Thoracic aorta (tissue), 2 donors: Measurements from ENCODE around the gene KPTN. TPM values are rescaled to one million over a fixed set of nuclear protein-coding genes. Genes with fewer than 3 reads are reported as not detected.

Experiments
- ATAC-seq: fragments of 150-250 bp; one replicate; pipeline ENCODE4 v1.8.0; 2017; ENCODE audit warnings: low read depth; ENCODE audit not compliant: insufficient number of reproducible peaks, low FRiP score
- DNase-seq: peaks from one replicate; pipeline ENCODE4 v3.0.0-alpha.2; 2020; ENCODE audit warnings: low spot score
- H3K27ac ChIP-seq, 2 donors: fragments of 200-600 bp; sonication (generic); 1 replicate in 1 of 2; 2 replicates in 1 of 2; pipeline ENCODE4 v1.5.1; 2016; ENCODE audit warnings: mild to moderate bottlenecking in 2 of 2, moderate library complexity in 2 of 2
- H3K27me3 ChIP-seq: fragments of 200-600 bp; sonication (generic); replicated peaks from 2 replicates; pipeline ENCODE4 v1.6.0; 2016; ENCODE audit warnings: mild to moderate bottlenecking; ENCODE audit not compliant: insufficient read depth
- H3K36me3 ChIP-seq: fragments of 200-600 bp; sonication (generic); one replicate; pipeline ENCODE4 v1.5.1; 2016
- H3K4me1 ChIP-seq, 2 donors: fragments of 200-600 bp; sonication (generic); 1 replicate in 1 of 2; 2 replicates in 1 of 2; pipeline versions ENCODE4 v1.5.1 to v1.6.0; 2016; ENCODE audit warnings: low read depth in 2 of 2, mild to moderate bottlenecking in 1 of 2; ENCODE audit not compliant: control insufficient read depth in 1 of 2
- H3K4me3 ChIP-seq: fragments of 200-600 bp; sonication (generic); 2 replicates; pipeline ENCODE4 v1.5.1; 2016; ENCODE audit warnings: mild to moderate bottlenecking
- H3K9me3 ChIP-seq: fragments of 200-600 bp; sonication (generic); 2 replicates; pipeline ENCODE4 v1.5.1; 2016
- total RNA-seq, 2 donors: library from RNA; depleted of rRNA; stranded (reverse); fragments of >200 nt; gene quantifications; one replicate each; pipeline versions ENCODE4 v1.1.0 to v1.2.3, GENCODE V29; 2016
- TF ChIP-seq, protein P1 (sequence below): fragments of 200-600 bp; sonication (generic); IDR thresholded peaks from one replicate; pipeline ENCODE4 v1.5.1; 2019; ENCODE audit warnings: antibody characterized with exemption

Gene KPTN
- total RNA-seq, 2 donors from 2014 or later, result 0.95 to 1.2 TPM

DNA sequence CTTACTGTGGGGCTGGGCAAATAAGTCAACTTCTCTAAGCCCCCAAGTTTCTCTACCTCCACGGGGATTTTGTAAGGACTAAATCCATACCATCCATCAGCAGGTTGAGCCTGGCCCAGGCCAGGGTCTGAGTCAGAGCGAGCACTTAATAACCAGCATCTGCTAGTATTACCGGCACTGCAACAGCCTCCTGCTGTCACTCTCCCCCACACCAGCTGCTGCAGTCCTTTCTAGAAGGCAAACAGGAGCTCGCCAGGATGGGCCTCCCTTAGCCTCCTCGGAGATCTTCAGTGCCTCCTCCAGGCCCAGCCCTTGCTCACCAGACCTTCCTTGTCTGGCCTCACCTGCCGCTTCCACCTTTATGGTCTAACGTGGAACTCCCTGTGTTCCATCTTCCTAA, 27.7 kb upstream of the KPTN start:
- peaks cover 58 to 80% of the 10 kb centered on the region in 2 donors for H3K4me1 ChIP-seq
- no peaks in the 10 kb centered on the region for H3K27me3 ChIP-seq
- ATAC-seq (no peak), DNase-seq (no peak)
- TF ChIP-seq, protein P1, sequence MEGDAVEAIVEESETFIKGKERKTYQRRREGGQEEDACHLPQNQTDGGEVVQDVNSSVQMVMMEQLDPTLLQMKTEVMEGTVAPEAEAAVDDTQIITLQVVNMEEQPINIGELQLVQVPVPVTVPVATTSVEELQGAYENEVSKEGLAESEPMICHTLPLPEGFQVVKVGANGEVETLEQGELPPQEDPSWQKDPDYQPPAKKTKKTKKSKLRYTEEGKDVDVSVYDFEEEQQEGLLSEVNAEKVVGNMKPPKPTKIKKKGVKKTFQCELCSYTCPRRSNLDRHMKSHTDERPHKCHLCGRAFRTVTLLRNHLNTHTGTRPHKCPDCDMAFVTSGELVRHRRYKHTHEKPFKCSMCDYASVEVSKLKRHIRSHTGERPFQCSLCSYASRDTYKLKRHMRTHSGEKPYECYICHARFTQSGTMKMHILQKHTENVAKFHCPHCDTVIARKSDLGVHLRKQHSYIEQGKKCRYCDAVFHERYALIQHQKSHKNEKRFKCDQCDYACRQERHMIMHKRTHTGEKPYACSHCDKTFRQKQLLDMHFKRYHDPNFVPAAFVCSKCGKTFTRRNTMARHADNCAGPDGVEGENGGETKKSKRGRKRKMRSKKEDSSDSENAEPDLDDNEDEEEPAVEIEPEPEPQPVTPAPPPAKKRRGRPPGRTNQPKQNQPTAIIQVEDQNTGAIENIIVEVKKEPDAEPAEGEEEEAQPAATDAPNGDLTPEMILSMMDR, result no peak
- H3K36me3 ChIP-seq, result no peaks in the 10 kb centered on the region
- H3K27ac ChIP-seq, result peak overlapping the region; percentile 7 to 12
- no peak overlapping the region for H3K4me3 ChIP-seq
- no peaks in the 10 kb centered on the region for H3K9me3 ChIP-seq

DNA sequence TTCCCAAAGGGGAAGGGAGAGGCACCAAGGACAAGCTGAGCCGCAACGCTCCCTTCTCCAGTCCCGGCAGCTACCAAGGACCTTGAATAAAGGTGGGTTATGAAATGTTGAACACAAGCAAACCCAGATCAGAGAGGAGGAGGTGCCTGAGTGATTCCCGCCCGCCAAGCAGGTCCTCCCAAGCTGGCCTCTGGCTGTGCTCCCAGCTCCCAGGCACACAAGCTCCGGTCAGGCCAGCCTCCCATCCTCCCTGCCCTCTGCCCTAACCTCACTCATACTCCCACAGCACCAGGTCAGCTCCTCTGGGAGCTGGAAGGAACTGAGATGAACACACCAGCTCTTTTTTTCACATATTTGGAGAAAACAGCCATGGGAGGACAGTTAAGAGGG, 27.1 kb upstream of the KPTN start:
- Histone ChIP-seq H3K9me3 (no peaks in the 10 kb centered on the region), H3K4me1 (peaks cover 58 to 81% of the 10 kb centered on the region in 2 donors), H3K36me3 (no peaks in the 10 kb centered on the region), H3K27ac (peak overlapping the region; percentile 12 to 56), H3K4me3 (no peak overlapping the region), H3K27me3 (no peaks in the 10 kb centered on the region)
- no peak for ATAC-seq
- TF ChIP-seq, protein P1, result no peak
- DNase-seq, result no peak

DNA sequence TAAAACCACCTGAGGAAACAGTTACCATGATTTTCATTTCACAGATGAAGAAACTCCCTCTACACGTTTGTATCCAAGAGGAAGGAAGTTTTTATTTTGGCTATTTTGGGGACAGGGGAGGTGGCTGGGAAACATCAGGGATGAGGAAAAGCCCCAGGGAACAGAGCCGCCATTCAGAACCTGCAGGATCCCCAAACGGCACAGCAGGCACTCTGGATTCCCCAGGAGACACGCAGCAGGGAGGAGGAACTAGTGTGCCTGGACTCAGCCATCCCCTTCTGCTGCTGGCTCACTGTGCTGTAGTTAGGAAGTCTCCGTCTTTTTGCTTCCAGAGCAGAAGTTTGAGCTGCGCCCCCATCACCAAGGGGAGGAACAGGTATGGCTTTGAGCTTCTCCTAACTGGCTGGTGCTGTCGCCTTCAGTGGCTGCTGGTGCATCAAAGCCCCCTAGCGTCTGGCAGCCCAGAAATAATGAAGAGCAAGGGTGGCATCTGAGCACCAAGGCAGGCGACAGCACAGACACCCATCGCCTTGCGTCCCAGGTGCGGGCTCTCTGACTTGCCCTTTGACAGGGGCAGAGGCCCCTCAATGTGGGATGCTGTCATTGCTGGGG, 26.6 kb upstream of the KPTN start:
- Histone ChIP-seq H3K27me3 (no peaks in the 10 kb centered on the region), H3K4me3 (no peak overlapping the region), H3K4me1 (peaks cover 58 to 76% of the 10 kb centered on the region in 2 donors), H3K27ac (peak overlapping the region; percentile 51 to 56), H3K36me3 (no peaks in the 10 kb centered on the region), H3K9me3 (no peaks in the 10 kb centered on the region)
- no peak for DNase-seq
- no peak for ATAC-seq
- TF ChIP-seq, protein P1, result no peak

DNA sequence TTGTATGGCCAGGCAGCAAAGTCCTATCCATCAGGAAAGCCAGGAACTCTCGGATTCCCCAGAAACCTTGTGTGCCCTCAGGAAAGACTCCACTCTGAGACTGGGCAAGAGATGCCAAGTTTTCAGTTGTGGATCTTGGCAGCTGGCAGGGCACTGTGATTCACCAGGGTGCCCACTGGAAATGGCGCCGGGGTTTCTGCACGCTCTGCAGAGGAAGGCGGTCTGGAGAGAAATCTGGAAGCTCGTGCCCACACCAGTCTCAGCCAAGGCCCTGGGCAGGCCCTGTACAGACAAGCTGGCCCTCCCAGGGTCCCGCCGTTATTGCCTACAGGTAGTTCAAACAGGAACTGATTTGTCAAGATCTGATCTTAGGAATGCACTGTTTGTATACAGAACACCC, 26.0 kb upstream of the KPTN start:
- DNase-seq, result peak; percentile 40
- Histone ChIP-seq H3K4me1 (peaks cover 58 to 75% of the 10 kb centered on the region in 2 donors), H3K9me3 (no peaks in the 10 kb centered on the region), H3K36me3 (no peaks in the 10 kb centered on the region), H3K27me3 (no peaks in the 10 kb centered on the region), H3K4me3 (peak overlapping the region; percentile 46), H3K27ac (peak overlapping the region; percentile 51 to 56)
- TF ChIP-seq, protein P1, result no peak
- peak; percentile 55 for ATAC-seq

DNA sequence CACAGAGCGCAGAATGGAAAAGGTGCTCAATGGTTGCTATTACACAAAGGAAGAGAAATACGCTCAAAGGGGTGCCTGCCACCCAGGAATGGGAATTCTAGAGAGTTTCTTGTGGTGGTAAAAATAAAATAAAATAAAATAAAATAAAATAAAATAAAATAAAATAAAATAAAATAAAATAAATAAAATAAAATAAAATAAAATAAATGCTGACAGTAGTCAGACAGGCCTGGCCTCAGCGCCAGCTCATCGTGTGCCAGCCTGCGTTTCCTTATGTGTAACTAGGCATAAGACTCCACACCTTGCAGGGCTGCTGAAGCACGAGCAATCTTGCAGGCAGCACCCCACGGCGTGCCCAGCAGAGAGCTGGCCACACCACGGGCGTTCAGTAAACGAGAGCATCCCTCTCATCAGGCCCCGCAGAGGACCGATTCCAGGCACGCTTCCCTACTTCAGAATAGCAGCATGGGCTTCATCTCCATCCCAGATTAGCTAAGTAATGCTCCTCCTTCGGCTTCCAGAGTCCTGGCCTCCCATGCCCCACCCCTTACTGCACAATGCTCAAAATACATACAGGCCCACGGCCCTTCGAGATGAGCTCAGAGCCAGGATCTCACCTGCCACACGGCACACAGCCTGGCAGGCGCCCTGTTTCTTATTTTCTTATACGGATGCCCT, 25.3 kb upstream of the KPTN start:
- Histone ChIP-seq H3K4me1 (peaks cover 58 to 75% of the 10 kb centered on the region in 2 donors), H3K4me3 (peak overlapping the region; percentile 46), H3K27me3 (no peaks in the 10 kb centered on the region), H3K36me3 (no peaks in the 10 kb centered on the region), H3K9me3 (no peaks in the 10 kb centered on the region), H3K27ac (peak overlapping the region; percentile 47 to 56)
- TF ChIP-seq, protein P1, result no peak
- DNase-seq (no peak), ATAC-seq (no peak)
